ENCODE measurements around the gene TAGAP. TPM values are rescaled to one million over a fixed set of nuclear protein-coding genes. Genes with fewer than 3 reads are reported as not detected.

Gene TAGAP
- total RNA-seq, 2 experiments from 2014 or later: 245 to 261 TPM

DNA sequence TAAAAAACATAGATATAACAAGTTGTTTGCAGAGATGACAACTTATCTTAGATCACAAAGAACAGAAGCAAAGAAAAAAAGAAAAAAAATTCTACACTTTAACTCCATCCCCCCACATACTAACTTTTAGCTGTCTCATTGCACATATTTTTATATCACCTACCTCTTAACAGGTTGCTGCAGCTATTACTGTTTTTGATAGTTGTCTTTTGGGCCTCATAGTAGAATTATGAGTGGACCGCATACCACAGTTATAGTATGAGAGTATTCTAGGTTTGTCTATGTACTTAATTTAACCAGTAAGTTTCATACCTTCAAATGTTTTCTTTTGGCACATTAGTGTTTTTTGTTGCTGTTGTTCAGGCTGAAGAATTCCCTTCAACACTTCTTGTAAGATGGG lies 57.1 kb downstream of the TAGAP start:
- ATAC-seq (ENCODE audit: poor library complexity): no peak
- POLR2A ChIA-PET: no interaction called here
- no peaks in the 10 kb centered on the region for H3K27me3 Mint-ChIP-seq

More for the DNA sequence above, 57.1 kb downstream of the TAGAP start:
- intact Hi-C loops (cut with DNase I, micrococcal nuclease): no loop called here
- Mint-ChIP-seq H3K9me3 (peaks cover 6% of the 10 kb centered on the region), H3K4me3 (no peak overlapping the region), H3K27ac (no peak overlapping the region), H3K4me1 (ENCODE audit: low read depth) (peaks cover 4% of the 10 kb centered on the region), H3K36me3 (ENCODE audit: low read depth) (peaks cover 5% of the 10 kb centered on the region)
- H3K9me3 ChIP-seq (ENCODE audit: control insufficient read depth in 1 of 2, insufficient read depth in 1 of 2, low read length in 2 of 2): peaks cover 4 to 11% of the 10 kb centered on the region in 2 experiments
- no peaks in the 10 kb centered on the region for H3K27me3 ChIP-seq (ENCODE audit: control insufficient read depth in 1 of 2, insufficient read depth in 2 of 2, low read length in 2 of 2)
- no peaks in the 10 kb centered on the region for H3K36me3 ChIP-seq (ENCODE audit: insufficient read depth, low read length)
- TF ChIP-seq, protein P1, sequence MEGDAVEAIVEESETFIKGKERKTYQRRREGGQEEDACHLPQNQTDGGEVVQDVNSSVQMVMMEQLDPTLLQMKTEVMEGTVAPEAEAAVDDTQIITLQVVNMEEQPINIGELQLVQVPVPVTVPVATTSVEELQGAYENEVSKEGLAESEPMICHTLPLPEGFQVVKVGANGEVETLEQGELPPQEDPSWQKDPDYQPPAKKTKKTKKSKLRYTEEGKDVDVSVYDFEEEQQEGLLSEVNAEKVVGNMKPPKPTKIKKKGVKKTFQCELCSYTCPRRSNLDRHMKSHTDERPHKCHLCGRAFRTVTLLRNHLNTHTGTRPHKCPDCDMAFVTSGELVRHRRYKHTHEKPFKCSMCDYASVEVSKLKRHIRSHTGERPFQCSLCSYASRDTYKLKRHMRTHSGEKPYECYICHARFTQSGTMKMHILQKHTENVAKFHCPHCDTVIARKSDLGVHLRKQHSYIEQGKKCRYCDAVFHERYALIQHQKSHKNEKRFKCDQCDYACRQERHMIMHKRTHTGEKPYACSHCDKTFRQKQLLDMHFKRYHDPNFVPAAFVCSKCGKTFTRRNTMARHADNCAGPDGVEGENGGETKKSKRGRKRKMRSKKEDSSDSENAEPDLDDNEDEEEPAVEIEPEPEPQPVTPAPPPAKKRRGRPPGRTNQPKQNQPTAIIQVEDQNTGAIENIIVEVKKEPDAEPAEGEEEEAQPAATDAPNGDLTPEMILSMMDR (IDR thresholded peaks at IDR 0.05): no peak
- no peak overlapping the region for H3K27ac ChIP-seq (ENCODE audit: low read depth in 1 of 2, low read length in 2 of 2)
- CTCF ChIA-PET: interaction anchor here (0.9 kb wide), 2 partner anchors 12 to 195 kb away, joined by 3 read pairs; partner anchors contain the start of gene RSPH3
- no peak overlapping the region for H3K4me3 ChIP-seq (ENCODE audit: low read length)
- H3K4me1 ChIP-seq (ENCODE audit: insufficient read depth, low read length): peaks cover 5% of the 10 kb centered on the region
- DNase-seq: no peak

Other genes starting within 250 kb of the TAGAP start
- gene EZR, start 225.6 kb downstream of the TAGAP start, total RNA-seq: 100 to 1,000 TPM; 434 to 449 TPM
- gene RSPH3, start 44.8 kb downstream of the TAGAP start, total RNA-seq: 1 to 10 TPM in 1 of 2 experiments, under 1 TPM in 1; 0.59 to 1.1 TPM
- gene FNDC1, start 124.4 kb upstream of the TAGAP start, total RNA-seq: not detected

All from CD4-positive, alpha-beta T cell (primary cell).